ENCODE data around the gene OSBP2. TPM values are rescaled to one million over a fixed set of nuclear protein-coding genes. Genes with fewer than 3 reads are reported as not detected.

The OSBP2 gene
- total RNA-seq, 1 donor from 2014 or later: 2.4 TPM

- no peaks in the 10 kb centered on the region for H3K4me1 Mint-ChIP-seq (ENCODE audit: low read depth)
- peaks cover 11% of the 10 kb centered on the region for H3K9me3 Mint-ChIP-seq (ENCODE audit: low read depth)
- no peak overlapping the region for H3K4me3 Mint-ChIP-seq (ENCODE audit: unreplicated experiment)
- no peak overlapping the region for H3K27ac Mint-ChIP-seq (ENCODE audit: unreplicated experiment)
- TF ChIP-seq CTCF (IDR thresholded peaks at IDR 0.05): no peak
- H3K27me3 Mint-ChIP-seq (ENCODE audit: low read depth): no peaks in the 10 kb centered on the region
- peaks cover 3% of the 10 kb centered on the region for H3K36me3 Mint-ChIP-seq (ENCODE audit: low read depth)
- no peak for DNase-seq (ENCODE audit: low spot score)
Measured at GRCh38 chr22:30843245-30843644, 148.6 kb downstream of the OSBP2 start.

- Mint-ChIP-seq H3K36me3 (ENCODE audit: low read depth) (peaks cover 3% of the 10 kb centered on the region), H3K9me3 (ENCODE audit: low read depth) (peaks cover 19% of the 10 kb centered on the region), H3K27me3 (ENCODE audit: low read depth) (peaks cover 5% of the 10 kb centered on the region), H3K27ac (ENCODE audit: unreplicated experiment) (no peak overlapping the region), H3K4me3 (ENCODE audit: unreplicated experiment) (no peak overlapping the region), H3K4me1 (ENCODE audit: low read depth) (no peaks in the 10 kb centered on the region)
- no peak for TF ChIP-seq CTCF (IDR thresholded peaks at IDR 0.05)
- DNase-seq (ENCODE audit: low spot score): no peak
Measured at GRCh38 chr22:30847583-30847982, 152.9 kb downstream of the OSBP2 start.

- Mint-ChIP-seq H3K27ac (ENCODE audit: unreplicated experiment) (no peak overlapping the region), H3K27me3 (ENCODE audit: low read depth) (peaks cover 2% of the 10 kb centered on the region), H3K4me1 (ENCODE audit: low read depth) (no peaks in the 10 kb centered on the region), H3K36me3 (ENCODE audit: low read depth) (peaks cover 6% of the 10 kb centered on the region), H3K9me3 (ENCODE audit: low read depth) (peaks cover 18% of the 10 kb centered on the region), H3K4me3 (ENCODE audit: unreplicated experiment) (no peak overlapping the region)
- DNase-seq (ENCODE audit: low spot score): no peak
- TF ChIP-seq CTCF (IDR thresholded peaks at IDR 0.05): no peak
Measured at GRCh38 chr22:30855266-30855665, 160.6 kb downstream of the OSBP2 start.

GRCh38 chr22:30855677-30856518, 161.2 kb downstream of the OSBP2 start:
- H3K9me3 Mint-ChIP-seq (ENCODE audit: low read depth): peaks cover 18% of the 10 kb centered on the region
- no peak for DNase-seq (ENCODE audit: low spot score)
- H3K36me3 Mint-ChIP-seq (ENCODE audit: low read depth): peaks cover 6% of the 10 kb centered on the region
- no peak for TF ChIP-seq CTCF (IDR thresholded peaks at IDR 0.05)
- no peak overlapping the region for H3K27ac Mint-ChIP-seq (ENCODE audit: unreplicated experiment)
- no peaks in the 10 kb centered on the region for H3K4me1 Mint-ChIP-seq (ENCODE audit: low read depth)
- H3K27me3 Mint-ChIP-seq (ENCODE audit: low read depth): peaks cover 2% of the 10 kb centered on the region
- H3K4me3 Mint-ChIP-seq (ENCODE audit: unreplicated experiment): no peak overlapping the region

GRCh38 chr22:30856741-30857502, 162.2 kb downstream of the OSBP2 start:
- H3K4me1 Mint-ChIP-seq (ENCODE audit: low read depth): no peaks in the 10 kb centered on the region
- H3K4me3 Mint-ChIP-seq (ENCODE audit: unreplicated experiment): no peak overlapping the region
- TF ChIP-seq CTCF (IDR thresholded peaks at IDR 0.05): no peak
- DNase-seq (ENCODE audit: low spot score): peak; percentile 59
- H3K9me3 Mint-ChIP-seq (ENCODE audit: low read depth): peaks cover 15% of the 10 kb centered on the region
- H3K27me3 Mint-ChIP-seq (ENCODE audit: low read depth): peaks cover 2% of the 10 kb centered on the region
- peaks cover 6% of the 10 kb centered on the region for H3K36me3 Mint-ChIP-seq (ENCODE audit: low read depth)
- H3K27ac Mint-ChIP-seq (ENCODE audit: unreplicated experiment): no peak overlapping the region
